ENCODE results near the gene SEL1L.
A peak's percentile ranks its signal among the peaks of the same experiment; 100 is the strongest.
"Not testable (repeated sequence)": the region's sequence is repeated elsewhere in the genome, so short reads cannot be mapped to it uniquely, and the experiment has no call there.

SEL1L gene

GRCh38 chr14:81533536-81534343 lies at the start of gene SEL1L:
Gene SEL1L (minus strand): TSS chr14:81533853. CDS start chr14:81533744, 109 bp downstream.
- peak; percentile 98 to 99 for DNase-seq (ENCODE audit: extremely low read depth in 1 of 2, low read depth in 1 of 2)

DNA sequence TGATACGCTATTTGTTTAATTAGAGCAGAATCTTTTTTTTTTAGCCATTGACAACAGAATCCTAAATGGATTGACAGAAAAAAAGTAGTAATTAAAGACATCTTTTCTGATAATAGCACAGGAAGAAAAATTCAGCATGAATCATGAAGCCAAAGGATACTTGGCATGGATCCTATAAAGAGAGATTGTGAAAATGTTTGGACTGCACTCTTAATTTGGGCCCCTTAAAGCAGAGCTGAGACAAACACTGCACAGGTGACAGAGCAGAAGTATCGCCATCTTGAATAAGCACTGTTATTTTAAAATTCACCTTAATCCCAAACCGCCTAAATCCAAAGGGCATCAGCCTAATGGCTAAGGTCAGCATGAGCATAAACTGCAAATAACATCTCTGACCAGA lies 48.8 kb upstream of the SEL1L start:
- DNase-seq (ENCODE audit: extremely low read depth in 1 of 2, low read depth in 1 of 2) = no peak

GRCh38 chr14:81579115-81579514 lies 45.5 kb upstream of the SEL1L start:
- DNase-seq (ENCODE audit: extremely low read depth in 1 of 2, low read depth in 1 of 2) = no peak

GRCh38 chr14:81571437-81571836 lies 37.8 kb upstream of the SEL1L start:
- no peak for DNase-seq (ENCODE audit: extremely low read depth in 1 of 2, low read depth in 1 of 2)

GRCh38 chr14:81567302-81567701 lies 33.6 kb upstream of the SEL1L start:
- no peak for DNase-seq (ENCODE audit: extremely low read depth in 1 of 2, low read depth in 1 of 2)

DNA sequence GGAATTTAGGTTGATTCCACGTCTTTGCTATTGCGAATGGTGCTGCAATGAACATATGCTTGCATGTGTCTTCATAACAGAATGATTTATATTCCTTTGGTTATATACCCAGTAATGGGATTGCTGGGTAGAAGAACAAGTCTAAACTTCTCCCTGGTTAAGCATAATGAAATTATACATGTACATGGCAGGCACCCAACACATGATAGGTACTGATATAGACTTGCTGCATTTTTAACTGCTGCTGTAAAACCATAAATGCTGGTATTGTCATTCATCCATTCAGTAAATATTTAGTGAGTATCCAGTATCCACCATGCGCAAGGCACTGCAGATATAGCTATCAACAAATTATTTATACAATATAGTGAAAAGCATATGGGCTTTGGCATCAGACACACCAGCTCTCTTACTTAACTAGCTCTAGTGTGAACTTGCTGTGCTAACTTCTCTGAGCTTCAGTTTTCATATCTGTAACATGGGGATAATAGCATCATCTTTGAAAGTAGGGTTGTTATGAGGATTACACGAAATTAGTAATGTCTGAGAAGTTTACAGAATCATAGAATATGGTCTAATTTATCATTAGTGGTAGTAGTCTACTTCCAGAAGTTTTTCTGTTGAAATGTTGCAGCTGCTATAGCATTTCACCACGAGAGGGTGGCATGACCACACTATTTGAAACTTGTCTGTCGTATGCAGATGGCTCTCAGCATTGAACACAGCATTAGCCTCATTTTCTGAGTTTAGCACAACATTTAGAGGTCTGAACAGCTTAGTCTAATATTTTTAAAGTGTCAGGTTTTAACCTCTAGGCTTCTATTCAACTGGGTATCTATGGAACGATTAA lies 32.0 kb upstream of the SEL1L start:
- DNase-seq (ENCODE audit: extremely low read depth in 1 of 2, low read depth in 1 of 2) = no peak

GRCh38 chr14:81562818-81563217 lies 29.2 kb upstream of the SEL1L start:
- DNase-seq (ENCODE audit: extremely low read depth in 1 of 2, low read depth in 1 of 2) = no peak

DNA sequence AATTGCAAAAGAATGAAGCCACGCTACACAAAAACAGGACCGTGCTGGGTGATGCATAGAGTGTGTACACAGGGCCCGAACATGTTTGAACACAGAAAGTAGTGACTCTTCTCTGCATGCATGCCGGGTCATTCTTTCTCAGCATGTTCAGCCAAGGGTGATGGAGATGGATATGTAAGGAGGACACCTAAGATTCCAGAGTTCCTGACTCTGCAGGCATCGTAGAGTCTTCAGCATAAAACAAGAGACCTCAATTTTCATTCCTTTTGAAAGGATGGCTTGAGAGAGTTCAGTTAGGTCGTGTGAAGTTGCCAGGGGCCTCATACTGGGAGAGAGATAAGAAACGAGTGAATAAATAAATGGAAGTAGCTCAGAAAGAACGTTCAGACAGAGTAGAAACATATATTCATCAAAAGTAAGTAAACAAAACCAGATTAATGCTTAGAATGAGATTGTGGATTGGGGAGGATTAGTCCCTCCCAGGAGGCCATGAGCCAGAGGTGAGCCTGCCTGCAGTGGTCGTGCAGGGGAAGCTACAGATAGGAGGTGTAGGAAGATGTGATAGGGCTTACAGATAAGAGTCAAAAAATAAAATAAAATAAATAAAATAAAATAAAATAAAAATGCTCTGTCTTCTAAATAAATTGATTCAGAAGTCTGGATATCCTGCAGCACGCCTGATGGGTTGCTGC lies 27.6 kb upstream of the SEL1L start:
- DNase-seq (ENCODE audit: extremely low read depth in 1 of 2, low read depth in 1 of 2) = no peak

GRCh38 chr14:81559385-81559784 lies 25.7 kb upstream of the SEL1L start:
- no peak for DNase-seq (ENCODE audit: extremely low read depth in 1 of 2, low read depth in 1 of 2)

DNA sequence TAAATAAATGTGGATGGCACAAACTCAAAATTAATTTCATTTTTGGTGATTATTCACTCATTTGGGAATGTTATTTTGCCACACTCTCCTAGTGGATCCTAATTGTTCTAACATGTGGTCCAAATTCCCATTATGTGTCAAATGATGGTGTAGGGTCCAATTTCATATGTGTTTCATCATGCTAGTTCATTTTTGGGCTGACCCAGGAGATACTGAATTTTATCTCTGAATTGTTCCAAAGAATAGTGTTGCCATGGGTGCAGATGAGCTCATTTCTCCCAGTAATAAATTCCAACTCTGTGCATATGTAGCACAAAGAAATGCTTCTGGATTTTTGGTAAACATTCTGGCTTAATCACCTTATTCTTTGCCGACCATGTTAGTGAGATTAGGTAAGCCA lies 23.5 kb upstream of the SEL1L start:
- no peak for DNase-seq (ENCODE audit: extremely low read depth in 1 of 2, low read depth in 1 of 2)

DNA sequence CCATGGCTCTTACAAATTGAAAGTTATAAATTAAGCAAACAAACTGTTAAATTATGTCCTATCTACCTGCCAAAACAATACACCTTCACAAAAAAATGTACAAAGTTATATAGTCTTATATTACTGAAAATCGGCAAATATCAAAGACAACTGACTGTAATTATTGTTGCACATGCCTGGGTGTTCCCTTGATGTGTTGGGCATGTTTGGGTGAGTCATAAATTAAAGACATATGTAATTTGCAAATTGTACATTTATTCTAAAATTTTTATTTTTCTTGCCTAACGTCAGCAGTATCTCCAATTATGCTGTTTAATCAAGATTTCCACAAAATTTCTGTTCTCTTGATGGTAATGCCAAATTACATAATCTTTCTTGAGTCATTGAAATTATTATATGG lies 22.0 kb upstream of the SEL1L start:
- DNase-seq (ENCODE audit: extremely low read depth in 1 of 2, low read depth in 1 of 2) = no peak

DNA sequence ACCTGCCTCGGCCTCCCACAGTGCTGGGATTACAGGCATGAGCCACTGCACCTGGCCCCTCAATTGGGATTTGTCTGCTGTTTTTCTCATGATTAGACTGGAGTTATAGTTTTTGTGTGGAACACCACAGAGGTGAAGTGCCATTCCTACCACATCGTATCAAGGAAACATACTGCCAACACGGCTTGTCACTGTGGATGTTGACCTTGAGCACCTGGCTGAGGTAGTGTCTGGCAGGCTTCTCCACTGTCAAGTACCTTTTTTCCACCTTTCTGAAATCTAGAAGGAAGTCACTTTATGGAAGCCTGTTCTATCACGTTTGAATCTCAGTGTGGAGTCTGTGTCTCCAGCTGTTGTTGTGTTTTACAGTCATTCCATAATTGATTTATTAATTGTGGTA lies 21.4 kb upstream of the SEL1L start:
- DNase-seq (ENCODE audit: extremely low read depth in 1 of 2, low read depth in 1 of 2) = no peak

- DNase-seq (ENCODE audit: extremely low read depth in 1 of 2, low read depth in 1 of 2) = no peak
Observed at GRCh38 chr14:81551471-81551870, 17.8 kb upstream of the SEL1L start.

DNA sequence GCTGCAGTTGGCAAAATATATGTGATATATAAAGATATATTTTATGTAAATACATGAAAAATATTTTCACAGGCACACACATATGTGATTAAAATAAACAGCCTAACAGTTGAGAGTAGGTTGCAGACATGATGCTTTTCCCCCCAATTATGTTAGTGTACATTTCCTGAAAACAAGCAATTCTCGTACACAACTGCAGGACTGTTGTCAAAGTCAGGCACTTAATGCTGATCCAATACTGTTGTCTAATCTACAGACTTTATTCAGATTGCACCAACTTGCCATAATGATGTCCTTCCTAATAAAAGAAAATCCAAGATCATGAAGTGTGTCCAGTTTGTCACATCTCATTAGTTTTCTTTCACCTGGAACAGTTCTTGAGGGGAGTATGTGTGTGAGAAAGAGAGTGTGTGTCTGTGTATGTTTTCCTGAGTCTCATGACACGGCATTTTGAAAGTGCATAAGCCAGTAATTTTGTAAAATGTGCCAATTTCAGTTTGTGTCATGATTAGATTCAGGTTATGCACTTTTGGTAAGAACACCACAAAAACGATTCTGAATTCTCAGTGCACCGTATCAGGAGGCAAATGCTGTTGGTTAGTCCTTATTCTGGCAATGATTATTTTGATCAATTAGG lies 16.5 kb upstream of the SEL1L start:
- DNase-seq (ENCODE audit: extremely low read depth in 1 of 2, low read depth in 1 of 2) = no peak

DNA sequence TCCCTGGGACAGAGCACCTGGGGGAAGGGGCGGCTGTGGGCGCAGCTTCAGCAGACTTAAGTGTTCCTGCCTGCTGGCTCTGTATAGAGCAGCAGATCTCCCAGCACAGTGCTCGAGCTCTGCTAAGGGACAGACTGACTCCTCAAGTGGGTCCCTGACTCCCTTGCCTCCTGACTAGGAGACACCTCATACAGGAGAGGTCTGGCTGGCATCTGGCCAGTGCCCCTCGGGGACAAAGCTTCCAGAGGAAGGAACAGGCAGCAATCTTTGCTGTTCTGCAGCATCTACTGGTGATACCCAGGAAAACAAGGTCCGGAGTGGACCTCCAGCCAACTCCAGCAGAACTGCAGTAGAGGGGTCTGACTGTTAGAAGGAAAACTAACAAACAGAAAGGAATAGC lies 7.6 kb upstream of the SEL1L start:
- DNase-seq (ENCODE audit: extremely low read depth in 1 of 2, low read depth in 1 of 2) = not testable (repeated sequence)

GRCh38 chr14:81537193-81537592 lies 3.5 kb upstream of the SEL1L start:
- DNase-seq (ENCODE audit: extremely low read depth in 1 of 2, low read depth in 1 of 2) = no peak

- no peak for DNase-seq (ENCODE audit: extremely low read depth in 1 of 2, low read depth in 1 of 2)
Observed at GRCh38 chr14:81536241-81536771, 2.7 kb upstream of the SEL1L start.

DNA sequence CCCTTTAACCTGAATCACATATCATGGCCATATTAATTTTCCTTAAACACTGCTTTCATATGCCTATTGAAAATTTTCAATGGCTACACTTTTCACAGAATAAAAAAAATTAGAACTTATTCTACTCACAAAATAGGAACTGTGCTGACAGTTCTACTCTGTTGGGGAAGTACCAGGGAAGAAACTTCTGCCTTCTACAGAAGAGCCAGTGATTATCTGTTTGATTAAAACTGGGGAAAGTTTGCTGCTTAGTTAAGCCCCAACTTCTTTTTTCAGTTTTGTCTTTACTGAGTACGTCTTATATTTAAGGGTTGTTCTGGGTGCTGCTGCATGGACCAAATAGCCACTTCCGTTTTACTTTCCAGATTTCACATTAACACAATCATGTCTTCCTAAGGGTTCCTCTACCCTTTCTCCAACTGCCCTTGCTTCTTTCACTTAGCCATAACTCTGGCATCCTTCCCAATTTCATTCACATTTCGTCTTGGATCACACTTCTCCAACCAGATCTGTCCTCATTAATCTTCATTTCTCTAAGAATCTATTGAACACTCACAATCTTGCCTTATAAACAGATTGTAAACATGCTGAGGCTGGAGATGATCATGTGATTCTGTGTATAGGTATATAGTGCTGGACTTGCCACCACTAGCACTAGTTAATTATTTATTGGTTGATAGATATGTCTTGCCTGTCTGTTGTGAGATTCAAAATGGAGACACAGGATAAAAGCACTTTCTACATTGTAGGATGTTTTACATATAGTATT lies 1.9 kb upstream of the SEL1L start:
- DNase-seq (ENCODE audit: extremely low read depth in 1 of 2, low read depth in 1 of 2) = no peak

- no peak for DNase-seq (ENCODE audit: extremely low read depth in 1 of 2, low read depth in 1 of 2)
Observed at GRCh38 chr14:81534510-81535074, 939 bp upstream of the SEL1L start.

- DNase-seq (ENCODE audit: extremely low read depth in 1 of 2, low read depth in 1 of 2) = no peak
Observed at GRCh38 chr14:81533212-81533535, 479 bp downstream of the SEL1L start.

Measured in stimulated activated CD8-positive, alpha-beta memory T cell treated with anti-CD3 and anti-CD28 coated beads, Interleukin-7, amount 100 ng/mL, for 48 hours (primary cell).